HG03135 (cell line): ENCODE results near the gene CSNK1G1.
"Not testable (repeated sequence)": the region's sequence is repeated elsewhere in the genome, so short reads cannot be mapped to it uniquely, and the experiment has no call there.

Experiments
- ATAC-seq: cut with Tn5 transposase; IDR thresholded peaks from one replicate; pipeline ENCODE4 v1.9.1; 2021; ENCODE audit warnings: mild to moderate bottlenecking, moderate library complexity; ENCODE audit not compliant: unreplicated experiment

The CSNK1G1 gene

GRCh38 chr15:64288999-64289398 lies 67.0 kb downstream of the CSNK1G1 start:
- no peak for ATAC-seq

GRCh38 chr15:64288577-64288976 lies 67.4 kb downstream of the CSNK1G1 start:
- ATAC-seq: no peak

- no peak for ATAC-seq
Observed at GRCh38 chr15:64287953-64288352, 68.0 kb downstream of the CSNK1G1 start.

- no peak for ATAC-seq
Observed at GRCh38 chr15:64286473-64286872, 69.5 kb downstream of the CSNK1G1 start.

- no peak for ATAC-seq
Observed at GRCh38 chr15:64285871-64286270, 70.1 kb downstream of the CSNK1G1 start.

- ATAC-seq: no peak
Observed at GRCh38 chr15:64285150-64285549, 70.8 kb downstream of the CSNK1G1 start.

GRCh38 chr15:64284042-64284441 lies 71.9 kb downstream of the CSNK1G1 start:
- ATAC-seq: no peak

GRCh38 chr15:64282701-64283100 lies 73.3 kb downstream of the CSNK1G1 start:
- no peak for ATAC-seq

- ATAC-seq: no peak
Observed at GRCh38 chr15:64279131-64279530, 76.8 kb downstream of the CSNK1G1 start.

GRCh38 chr15:64275934-64276333 lies 80.0 kb downstream of the CSNK1G1 start:
- ATAC-seq: no peak

- no peak for ATAC-seq
Observed at GRCh38 chr15:64274341-64274950, 81.5 kb downstream of the CSNK1G1 start.

GRCh38 chr15:64267331-64267973 lies 88.5 kb downstream of the CSNK1G1 start:
- no peak for ATAC-seq

GRCh38 chr15:64265188-64265587 lies 90.8 kb downstream of the CSNK1G1 start:
- ATAC-seq: not testable (repeated sequence)

- no peak for ATAC-seq
Observed at GRCh38 chr15:64264502-64264901, 91.5 kb downstream of the CSNK1G1 start.

- ATAC-seq: no peak
Observed at GRCh38 chr15:64263567-64263966, 92.4 kb downstream of the CSNK1G1 start.

GRCh38 chr15:64256051-64256450 lies 99.9 kb downstream of the CSNK1G1 start:
- ATAC-seq: no peak

- no peak for ATAC-seq
Observed at GRCh38 chr15:64251658-64252057, 104.3 kb downstream of the CSNK1G1 start.

GRCh38 chr15:64251121-64251520 lies 104.9 kb downstream of the CSNK1G1 start:
- no peak for ATAC-seq

GRCh38 chr15:64249883-64250575 lies 105.9 kb downstream of the CSNK1G1 start:
- ATAC-seq: no peak

- ATAC-seq: no peak
Observed at GRCh38 chr15:64249406-64249805, 106.6 kb downstream of the CSNK1G1 start.

GRCh38 chr15:64247906-64248541 lies 107.9 kb downstream of the CSNK1G1 start:
- ATAC-seq: peak; percentile 61

GRCh38 chr15:64247535-64247905 lies 108.5 kb downstream of the CSNK1G1 start:
- ATAC-seq: no peak
